Glutamatergic neuron (in vitro differentiated cells): ENCODE measurements around the gene RAB20. TPM values are rescaled to one million over a fixed set of nuclear protein-coding genes. Genes with fewer than 3 reads are reported as not detected.
"Not testable (repeated sequence)": the region's sequence is repeated elsewhere in the genome, so short reads cannot be mapped to it uniquely, and the experiment has no call there.

Experiments
- DNase-seq: peaks from one replicate; pipeline ENCODE4 v3.0.0; 2022
- H3K27ac Mint-ChIP-seq: one replicate; pipeline ENCODE4 v1.8.0; 2020; ENCODE audit warnings: mild to moderate bottlenecking, mixed read lengths, inconsistent platforms; ENCODE audit not compliant: unreplicated experiment
- H3K27me3 Mint-ChIP-seq: one replicate; pipeline ENCODE4 v1.8.0; 2020; ENCODE audit warnings: mild to moderate bottlenecking, moderate library complexity, mixed read lengths, inconsistent platforms; ENCODE audit not compliant: unreplicated experiment
- H3K36me3 Mint-ChIP-seq: one replicate; pipeline ENCODE4 v1.8.0; 2020; ENCODE audit warnings: mild to moderate bottlenecking, mixed read lengths, inconsistent platforms; ENCODE audit not compliant: unreplicated experiment
- H3K4me1 Mint-ChIP-seq: one replicate; pipeline ENCODE4 v1.8.0; 2020; ENCODE audit warnings: mild to moderate bottlenecking, low read depth, mixed read lengths, inconsistent platforms; ENCODE audit not compliant: unreplicated experiment
- H3K4me3 Mint-ChIP-seq: one replicate; pipeline ENCODE4 v1.8.0; 2020; ENCODE audit warnings: mild to moderate bottlenecking, mixed read lengths, inconsistent platforms; ENCODE audit not compliant: unreplicated experiment
- H3K9me3 Mint-ChIP-seq: one replicate; pipeline ENCODE4 v1.8.0; 2020; ENCODE audit warnings: mild to moderate bottlenecking, moderate library complexity, mixed read lengths, inconsistent platforms; ENCODE audit not compliant: unreplicated experiment
- CTCF ChIP-seq: fragments of 200-600 bp; sonication (generic); IDR thresholded peaks from one replicate; pipeline ENCODE4 v1.5.0; 2021; ENCODE audit not compliant: partially characterized antibody, unreplicated experiment
- total RNA-seq: library from RNA; stranded (reverse); fragmentation: NEBNext Ultra II Directional; extraction: Animal tissue kit (Norgen Biotek cat#: 25700); gene quantifications from one replicate; pipeline ENCODE4 v1.2.1, GENCODE V29; 2021; ENCODE audit not compliant: unreplicated experiment

Gene RAB20
- total RNA-seq, 1 donor from 2014 or later, result 1.7 TPM

GRCh38 chr13:110490009-110490770 is 71.3 kb downstream of the RAB20 start:
- H3K27me3 Mint-ChIP-seq, result no peaks in the 10 kb centered on the region
- no peaks in the 10 kb centered on the region for H3K9me3 Mint-ChIP-seq
- H3K27ac Mint-ChIP-seq, result no peak overlapping the region
- H3K36me3 Mint-ChIP-seq, result no peaks in the 10 kb centered on the region
- DNase-seq, result no peak
- H3K4me1 Mint-ChIP-seq, result peaks cover 7% of the 10 kb centered on the region
- H3K4me3 Mint-ChIP-seq, result no peak overlapping the region
- no peak for TF ChIP-seq CTCF

- H3K27ac Mint-ChIP-seq, H3K27me3 Mint-ChIP-seq, H3K4me1 Mint-ChIP-seq, H3K36me3 Mint-ChIP-seq, H3K4me3 Mint-ChIP-seq, H3K9me3 Mint-ChIP-seq, DNase-seq: not testable (repeated sequence)
Observed at GRCh38 chr13:110486880-110487279, 74.6 kb downstream of the RAB20 start.

- DNase-seq, result no peak
- TF ChIP-seq CTCF, result no peak
- peaks cover 9% of the 10 kb centered on the region for H3K36me3 Mint-ChIP-seq
- H3K4me1 Mint-ChIP-seq, result peaks cover 7% of the 10 kb centered on the region
- peaks cover 6% of the 10 kb centered on the region for H3K9me3 Mint-ChIP-seq
- no peak overlapping the region for H3K4me3 Mint-ChIP-seq
- no peak overlapping the region for H3K27ac Mint-ChIP-seq
- peaks cover 5% of the 10 kb centered on the region for H3K27me3 Mint-ChIP-seq
Observed at GRCh38 chr13:110486061-110486715, 75.3 kb downstream of the RAB20 start.

- Mint-ChIP-seq H3K4me1 (peaks cover 7% of the 10 kb centered on the region), H3K9me3 (peaks cover 6% of the 10 kb centered on the region), H3K4me3 (no peak overlapping the region), H3K36me3 (peaks cover 9% of the 10 kb centered on the region), H3K27me3 (peaks cover 5% of the 10 kb centered on the region), H3K27ac (no peak overlapping the region)
- no peak for DNase-seq
- TF ChIP-seq CTCF, result no peak
Observed at GRCh38 chr13:110485604-110486003, 75.9 kb downstream of the RAB20 start.

GRCh38 chr13:110484290-110485048 is 77.1 kb downstream of the RAB20 start:
- H3K4me1 Mint-ChIP-seq, result peaks cover 9% of the 10 kb centered on the region
- no peak for DNase-seq

More at GRCh38 chr13:110484290-110485048, 77.1 kb downstream of the RAB20 start:
- Mint-ChIP-seq H3K36me3 (peaks cover 9% of the 10 kb centered on the region), H3K27me3 (peaks cover 5% of the 10 kb centered on the region), H3K27ac (no peak overlapping the region), H3K4me3 (no peak overlapping the region), H3K9me3 (peaks cover 6% of the 10 kb centered on the region)
- TF ChIP-seq CTCF, result no peak
